Measurements from ENCODE around the gene DUXA.
A peak's percentile ranks its signal among the peaks of the same experiment; 100 is the strongest.

The DUXA gene

GRCh38 chr19:57105976-57106721, 61.1 kb downstream of the DUXA start:
- peak in 3 of 56 donors; percentile 3 to 24 (median 7) for DNase-seq

All from amygdala (tissue), 56 donors.